Measurements from ENCODE around the gene TTC16. TPM values are rescaled to one million over a fixed set of nuclear protein-coding genes. Genes with fewer than 3 reads are reported as not detected.
A peak's percentile ranks its signal among the peaks of the same experiment; 100 is the strongest.
"Not testable (repeated sequence)": the region's sequence is repeated elsewhere in the genome, so short reads cannot be mapped to it uniquely, and the experiment has no call there.

TTC16 gene
- total and polyA plus RNA-seq, 2 donors: not detected

DNA sequence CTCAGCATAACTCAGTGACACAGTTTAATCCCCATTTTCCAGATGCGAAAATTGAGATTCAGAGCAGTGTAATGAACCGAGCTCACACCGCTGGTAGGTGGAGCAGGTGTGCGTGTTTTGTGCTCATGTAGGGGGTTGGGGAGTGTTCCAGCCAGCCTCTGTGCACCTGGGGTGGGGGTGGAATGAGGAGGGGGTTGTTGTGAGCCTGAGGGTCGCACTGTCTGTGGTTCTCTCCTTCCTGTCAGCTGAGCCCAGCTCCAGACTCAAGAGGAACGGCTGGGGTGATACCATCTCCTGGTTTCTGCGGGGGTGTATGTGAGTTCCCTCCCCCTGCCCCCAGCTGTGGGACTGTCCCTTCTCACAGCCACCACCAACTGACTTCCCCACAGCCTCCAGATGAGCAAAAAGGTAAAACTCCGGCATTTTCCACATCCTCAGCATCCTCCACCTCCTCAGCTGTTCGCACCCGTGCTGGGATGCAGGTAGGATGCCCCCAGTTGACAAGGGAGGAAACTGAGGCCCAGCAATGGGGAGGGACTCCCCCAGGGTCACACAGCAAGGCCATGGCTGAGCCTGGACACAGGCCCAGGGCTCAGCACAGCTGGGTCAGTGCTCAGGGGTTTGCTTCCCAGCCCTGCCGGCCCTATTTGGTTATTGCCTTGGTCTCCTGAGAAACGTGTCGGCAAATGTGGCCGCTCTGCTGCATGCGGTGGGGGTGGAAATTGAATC is 60.5 kb downstream of the TTC16 start:
- no peak overlapping the region for H3K27ac ChIP-seq (ENCODE audit: low read depth)
- 63% methylated on average over 15 of the region's 15 CpGs for WGBS

DNA sequence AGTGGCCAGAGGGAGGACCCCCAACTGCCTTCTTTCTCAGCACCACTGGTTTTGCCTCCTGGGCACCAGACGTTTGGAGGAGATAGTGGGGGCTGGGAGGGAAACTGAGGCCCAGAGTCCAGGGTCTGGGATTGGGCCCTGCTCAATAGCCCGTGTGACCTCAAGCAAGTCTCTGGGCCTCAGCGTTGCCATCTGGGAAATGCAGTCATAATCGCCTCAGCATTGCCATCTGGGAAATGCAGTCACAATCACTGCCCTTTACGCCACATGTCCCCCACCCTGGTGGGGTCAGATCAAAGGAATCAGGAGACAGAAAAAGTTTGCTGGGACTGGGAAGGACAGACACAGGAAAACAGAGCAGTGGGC is 61.0 kb downstream of the TTC16 start:
- H3K36me3 ChIP-seq (ENCODE audit: insufficient read depth): no peaks in the 10 kb centered on the region
- no peak overlapping the region for H3K27ac ChIP-seq (ENCODE audit: low read depth)
- no peaks in the 10 kb centered on the region for H3K4me1 ChIP-seq (ENCODE audit: insufficient read depth)
- 71% methylated on average over 5 of the region's 5 CpGs for WGBS
- no peak for DNase-seq (ENCODE audit: extremely low spot score)
- H3K4me3 ChIP-seq (ENCODE audit: low read depth, low read length): peak overlapping the region; percentile 13

More for the DNA sequence above, 60.5 kb downstream of the TTC16 start:
- peak overlapping the region; percentile 13 for H3K4me3 ChIP-seq (ENCODE audit: low read depth, low read length)
- H3K4me1 ChIP-seq (ENCODE audit: insufficient read depth): no peaks in the 10 kb centered on the region
- H3K36me3 ChIP-seq (ENCODE audit: insufficient read depth): no peaks in the 10 kb centered on the region
- DNase-seq (ENCODE audit: extremely low spot score): no peak

GRCh38 chr9:127777368-127777980 is 61.6 kb downstream of the TTC16 start:
- DNase-seq (ENCODE audit: extremely low spot score): no peak
- Histone ChIP-seq H3K4me3 (ENCODE audit: low read depth, low read length) (peak overlapping the region; percentile 14), H3K36me3 (ENCODE audit: insufficient read depth) (no peaks in the 10 kb centered on the region), H3K27ac (ENCODE audit: low read depth) (no peak overlapping the region), H3K4me1 (ENCODE audit: insufficient read depth) (no peaks in the 10 kb centered on the region)
- 80% methylated on average over 18 of the region's 18 CpGs for WGBS

DNA sequence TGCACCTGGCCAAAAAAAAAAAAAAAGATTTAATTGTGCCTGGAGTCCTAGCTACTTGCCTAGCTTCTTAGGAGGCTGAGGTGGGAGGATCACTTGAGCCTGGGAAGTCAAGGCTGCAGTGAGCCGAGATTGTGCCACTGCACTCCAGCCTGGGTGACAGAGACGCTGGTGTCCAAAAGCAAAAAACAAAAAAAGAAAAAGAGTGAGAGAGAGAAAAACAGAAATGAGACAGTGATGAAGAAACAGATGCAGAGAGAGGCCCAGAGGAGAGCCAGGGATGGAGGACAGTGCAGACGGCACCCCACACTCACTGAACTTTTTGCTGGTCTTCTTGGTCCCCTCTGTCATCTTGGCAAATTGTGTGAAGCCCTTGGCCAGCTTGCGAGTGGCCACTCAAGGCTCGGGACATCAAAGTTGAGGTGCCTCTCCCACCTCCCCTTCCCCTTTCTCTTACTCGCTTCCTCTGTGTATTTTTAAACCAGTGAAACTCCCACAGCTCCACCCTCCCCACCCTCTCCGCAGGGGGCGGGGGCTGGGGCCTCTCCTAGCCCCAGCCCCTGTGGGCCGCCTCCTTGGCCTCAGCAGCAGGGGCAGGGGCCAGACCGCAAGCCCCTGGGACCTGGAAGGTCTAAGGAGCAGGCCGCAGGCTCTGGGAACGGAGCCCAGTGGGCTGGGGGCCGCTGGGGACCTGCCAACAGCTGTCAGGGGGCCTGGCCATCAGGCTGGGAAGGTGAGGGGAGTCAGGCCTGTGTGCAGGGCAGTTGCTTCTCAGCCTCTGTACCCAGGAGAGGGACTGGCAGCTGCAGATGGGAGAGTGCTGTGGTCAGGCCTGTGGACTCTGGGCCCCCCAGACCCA is 62.6 kb downstream of the TTC16 start, which contains the start of gene SH2D3C:
Gene SH2D3C, minus strand, starts transcription at position 387 of the 856 bp plus-strand sequence. Its CDS starts 39 bp downstream, at position 348.
- Histone ChIP-seq H3K27ac (ENCODE audit: low read depth) (no peak within 1 kb of the TSS), H3K4me1 (ENCODE audit: insufficient read depth) (no peaks in the 10 kb centered on the region), H3K4me3 (ENCODE audit: low read depth, low read length) (peak within 1 kb of the TSS; percentile 14), H3K36me3 (ENCODE audit: insufficient read depth) (no peaks in the 10 kb centered on the region)
- DNase-seq (ENCODE audit: extremely low spot score): no peak
- WGBS: 49% methylated on average over 13 of the region's 13 CpGs

DNA sequence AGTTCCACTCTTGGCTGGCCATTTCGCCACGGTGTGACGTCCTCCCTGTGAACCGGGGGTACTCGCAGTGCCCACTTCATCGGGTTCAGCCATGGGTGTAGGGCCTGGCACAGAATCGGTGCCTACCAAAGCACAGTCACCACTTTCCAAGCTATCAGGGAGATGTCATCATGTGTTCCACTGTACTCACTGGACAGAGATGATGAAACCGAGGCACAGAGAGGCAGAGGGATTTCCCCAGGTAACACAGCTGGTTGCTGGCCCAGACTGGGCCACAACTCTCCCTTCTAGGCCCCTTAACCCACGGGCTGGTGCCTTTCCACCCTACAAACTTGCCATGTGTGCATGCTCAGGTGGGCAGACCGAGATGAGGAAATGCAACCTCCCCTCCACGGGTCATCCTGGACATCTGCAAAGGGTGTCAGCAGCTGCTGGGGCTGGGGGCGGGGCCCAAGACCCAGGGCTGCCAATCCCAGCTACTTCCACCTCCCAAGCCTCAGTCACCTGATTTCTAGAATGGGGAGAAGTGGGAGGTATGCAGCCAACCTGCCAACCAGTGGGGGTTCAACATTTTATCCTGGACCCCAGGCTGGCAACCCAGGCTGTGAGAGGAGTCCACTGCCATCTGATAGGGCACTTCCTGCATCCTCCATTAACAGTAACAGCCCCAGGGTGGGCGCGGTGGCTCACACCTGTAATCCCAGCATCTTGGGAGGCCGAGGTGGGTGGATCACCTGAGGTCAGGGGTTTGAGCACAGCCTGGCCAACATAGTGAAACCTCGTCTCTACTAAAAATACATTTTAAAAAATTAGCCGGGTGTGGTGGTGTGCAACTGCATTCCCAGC is 63.5 kb downstream of the TTC16 start:
- H3K27ac ChIP-seq (ENCODE audit: low read depth): no peak overlapping the region

GRCh38 chr9:127780126-127780885 is 64.4 kb downstream of the TTC16 start:
- no peak for DNase-seq (ENCODE audit: extremely low spot score)
- Histone ChIP-seq H3K4me3 (ENCODE audit: low read depth, low read length) (no peak overlapping the region), H3K36me3 (ENCODE audit: insufficient read depth) (no peaks in the 10 kb centered on the region), H3K4me1 (ENCODE audit: insufficient read depth) (no peaks in the 10 kb centered on the region), H3K27ac (ENCODE audit: low read depth) (no peak overlapping the region)
- WGBS: 72% methylated on average over 20 of the region's 20 CpGs

More for the DNA sequence above, 63.5 kb downstream of the TTC16 start:
- 67% methylated on average over 17 of the region's 17 CpGs for WGBS
- Histone ChIP-seq H3K4me1 (ENCODE audit: insufficient read depth) (no peaks in the 10 kb centered on the region), H3K4me3 (ENCODE audit: low read depth, low read length) (no peak overlapping the region), H3K36me3 (ENCODE audit: insufficient read depth) (no peaks in the 10 kb centered on the region)
- no peak for DNase-seq (ENCODE audit: extremely low spot score)

DNA sequence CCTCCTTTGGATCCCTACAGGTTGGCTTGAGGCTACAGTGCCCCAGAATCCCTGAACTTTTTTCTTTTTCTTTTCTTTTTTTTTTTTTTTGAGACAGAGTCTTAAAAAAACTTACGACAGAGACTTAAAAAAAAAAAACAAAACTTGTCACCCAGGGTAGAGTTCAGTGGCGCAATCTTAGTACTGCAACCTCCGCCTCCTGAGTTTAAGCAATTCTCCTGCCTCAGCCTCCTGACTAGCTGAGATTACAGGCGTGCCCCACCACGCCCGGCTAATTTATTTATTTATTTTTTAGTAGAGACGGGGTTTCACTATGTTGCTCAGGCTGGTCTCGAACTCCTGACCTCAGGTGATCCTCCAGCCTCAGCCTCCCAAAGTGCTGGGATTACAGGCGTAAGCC is 65.0 kb downstream of the TTC16 start:
- not testable (repeated sequence) for H3K4me1 ChIP-seq (ENCODE audit: insufficient read depth); DNase-seq (ENCODE audit: extremely low spot score); H3K27ac ChIP-seq (ENCODE audit: low read depth); H3K4me3 ChIP-seq (ENCODE audit: low read depth, low read length); H3K36me3 ChIP-seq (ENCODE audit: insufficient read depth)
- 89% methylated on average over 9 of the region's 9 CpGs for WGBS

Other genes starting within 250 kb of the TTC16 start
- 13.7 TPM for gene STXBP1, start 103.8 kb upstream of the TTC16 start, total RNA-seq
- gene STXBP1, start 103.8 kb upstream of the TTC16 start, polyA plus RNA-seq: 28.9 TPM
- gene CFAP157, start 9.1 kb upstream of the TTC16 start, total RNA-seq: not detected
- gene CFAP157, start 9.1 kb upstream of the TTC16 start, polyA plus RNA-seq: 0.23 TPM
- 5.7 TPM for gene PTRH1, start 416 bp upstream of the TTC16 start, total RNA-seq
- gene PTRH1, start 416 bp upstream of the TTC16 start, polyA plus RNA-seq: 29.8 TPM
- gene TOR2A, start 19.2 kb downstream of the TTC16 start, total RNA-seq: 3.8 TPM
- 16.5 TPM for gene TOR2A, start 19.2 kb downstream of the TTC16 start, polyA plus RNA-seq
- 11.6 TPM for gene SH2D3C, start 62.6 kb downstream of the TTC16 start, total RNA-seq
- 16.6 TPM for gene SH2D3C, start 62.6 kb downstream of the TTC16 start, polyA plus RNA-seq
- gene CDK9, start 70.0 kb downstream of the TTC16 start, total RNA-seq: 30.1 TPM
- 66.2 TPM for gene CDK9, start 70.0 kb downstream of the TTC16 start, polyA plus RNA-seq
- 18.6 TPM for gene FPGS, start 86.8 kb downstream of the TTC16 start, total RNA-seq
- gene FPGS, start 86.8 kb downstream of the TTC16 start, polyA plus RNA-seq: 57.7 TPM
- 16.4 TPM for gene ENG, start 138.6 kb downstream of the TTC16 start, total RNA-seq
- gene ENG, start 138.6 kb downstream of the TTC16 start, polyA plus RNA-seq: 196 TPM
- 27.3 TPM for gene AK1, start 161.6 kb downstream of the TTC16 start, total RNA-seq
- 57.2 TPM for gene AK1, start 161.6 kb downstream of the TTC16 start, polyA plus RNA-seq
- gene ST6GALNAC6, start 183.5 kb downstream of the TTC16 start, total RNA-seq: 17.7 TPM
- gene ST6GALNAC6, start 183.5 kb downstream of the TTC16 start, polyA plus RNA-seq: 105 TPM
- 6.8 TPM for gene ST6GALNAC4, start 201.0 kb downstream of the TTC16 start, total RNA-seq
- 35.1 TPM for gene ST6GALNAC4, start 201.0 kb downstream of the TTC16 start, polyA plus RNA-seq
- 0.48 TPM for gene PIP5KL1, start 214.7 kb downstream of the TTC16 start, total RNA-seq
- 1.4 TPM for gene PIP5KL1, start 214.7 kb downstream of the TTC16 start, polyA plus RNA-seq
- gene DPM2, start 221.8 kb downstream of the TTC16 start, total RNA-seq: 7.5 TPM
- 32.1 TPM for gene DPM2, start 221.8 kb downstream of the TTC16 start, polyA plus RNA-seq